GM19452 (cell line): ENCODE results near the gene ZDHHC14.
A peak's percentile ranks its signal among the peaks of the same experiment; 100 is the strongest.

Experiments used
- ATAC-seq: cut with Tn5 transposase; IDR thresholded peaks from one replicate; pipeline ENCODE4 v1.9.1; 2021; ENCODE audit not compliant: unreplicated experiment

The ZDHHC14 gene

DNA sequence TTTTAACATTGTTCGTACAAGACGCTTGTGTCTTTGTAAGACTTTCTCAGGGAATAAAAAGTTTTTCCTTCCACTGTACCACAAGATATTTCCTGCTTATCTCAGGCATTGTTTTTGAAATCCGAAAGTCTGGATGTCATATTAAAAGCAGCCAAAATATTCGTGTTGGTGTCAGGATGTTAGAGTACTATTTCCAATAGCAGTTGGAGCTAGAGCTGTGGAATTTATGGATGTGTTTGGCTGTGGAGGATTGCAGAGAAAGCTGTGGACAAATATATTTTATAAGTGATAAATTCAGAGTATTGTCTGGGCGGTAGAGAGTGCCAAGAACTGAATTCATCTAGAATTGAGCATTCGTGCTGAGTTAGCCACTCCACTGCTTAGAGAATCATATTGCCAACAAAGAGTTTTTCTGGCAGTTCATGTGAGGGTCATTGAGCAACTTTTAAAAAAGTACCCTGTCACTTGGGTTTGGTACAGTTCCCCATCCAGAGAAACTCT is 57.7 kb downstream of the ZDHHC14 start:
- no peak for ATAC-seq

DNA sequence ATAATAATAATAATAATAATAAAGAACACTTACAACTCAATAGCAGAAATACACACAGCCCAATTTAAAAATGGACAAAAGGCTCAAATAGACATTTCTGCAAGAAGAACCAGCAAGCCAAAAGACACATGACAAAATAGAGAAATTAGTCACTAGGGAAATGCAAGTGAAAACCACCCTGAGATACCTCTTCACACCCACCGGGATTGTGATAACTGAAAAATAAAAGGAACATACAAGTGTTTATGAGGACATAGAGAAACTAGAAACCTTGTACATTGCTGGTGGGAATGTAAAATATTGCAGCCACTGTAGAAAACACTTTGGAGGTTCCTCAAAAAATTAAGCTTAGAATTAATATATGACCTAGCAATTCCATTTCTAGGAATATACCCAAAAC is 59.2 kb downstream of the ZDHHC14 start:
- no peak for ATAC-seq

DNA sequence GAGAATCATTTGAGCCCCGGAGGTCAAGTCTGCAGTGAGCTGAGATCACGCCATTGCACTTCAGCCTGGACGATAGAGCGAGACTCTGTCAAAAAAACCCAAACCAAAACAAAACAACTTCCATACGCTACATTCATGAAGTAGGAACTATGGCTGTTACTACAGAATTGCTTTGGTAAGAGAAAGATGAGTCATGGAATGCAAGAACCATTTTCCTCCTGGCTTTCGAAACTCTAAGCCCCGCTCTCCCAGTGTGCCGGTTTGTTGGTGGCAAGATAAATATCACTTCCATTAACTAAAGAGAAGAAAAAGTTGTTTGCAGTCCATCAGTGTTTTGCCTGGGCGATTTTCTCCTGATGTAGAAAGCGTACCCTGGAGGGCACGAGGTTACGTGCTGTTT is 61.3 kb downstream of the ZDHHC14 start:
- ATAC-seq = no peak

DNA sequence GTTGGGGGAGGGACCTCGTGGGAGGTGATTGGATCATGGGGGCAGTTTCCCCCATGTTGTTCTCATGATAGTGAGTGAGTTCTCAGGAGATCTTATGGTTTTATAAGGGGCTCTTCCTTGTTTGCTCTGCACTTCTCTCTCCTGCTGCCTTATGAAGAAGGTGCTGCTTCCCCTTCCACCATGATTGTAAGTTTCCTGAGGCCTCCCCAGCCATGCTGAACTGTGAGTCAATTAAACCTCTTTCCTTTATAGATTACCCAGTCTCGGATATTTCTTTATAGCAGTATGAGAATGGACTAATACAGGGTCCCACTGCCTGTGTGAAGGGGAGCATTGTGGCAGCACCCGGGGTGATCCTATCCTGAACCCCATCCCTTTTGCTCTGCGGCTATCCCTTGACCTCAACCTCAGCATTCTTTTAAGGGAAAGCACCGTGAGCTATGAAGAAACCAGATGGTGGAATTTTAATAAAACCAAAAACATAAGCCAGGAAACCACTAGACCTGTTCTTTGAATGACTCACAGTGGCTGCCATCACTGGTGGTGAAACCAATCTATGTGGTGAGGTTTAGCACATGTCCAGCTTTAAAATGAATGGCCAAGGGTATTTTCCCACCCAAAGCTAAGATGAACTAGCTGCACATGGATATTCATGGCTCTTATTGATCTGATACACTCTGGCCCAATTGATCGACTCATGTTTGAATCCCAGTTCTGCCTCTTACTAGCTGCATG is 62.2 kb downstream of the ZDHHC14 start:
- ATAC-seq = peak; percentile 96

DNA sequence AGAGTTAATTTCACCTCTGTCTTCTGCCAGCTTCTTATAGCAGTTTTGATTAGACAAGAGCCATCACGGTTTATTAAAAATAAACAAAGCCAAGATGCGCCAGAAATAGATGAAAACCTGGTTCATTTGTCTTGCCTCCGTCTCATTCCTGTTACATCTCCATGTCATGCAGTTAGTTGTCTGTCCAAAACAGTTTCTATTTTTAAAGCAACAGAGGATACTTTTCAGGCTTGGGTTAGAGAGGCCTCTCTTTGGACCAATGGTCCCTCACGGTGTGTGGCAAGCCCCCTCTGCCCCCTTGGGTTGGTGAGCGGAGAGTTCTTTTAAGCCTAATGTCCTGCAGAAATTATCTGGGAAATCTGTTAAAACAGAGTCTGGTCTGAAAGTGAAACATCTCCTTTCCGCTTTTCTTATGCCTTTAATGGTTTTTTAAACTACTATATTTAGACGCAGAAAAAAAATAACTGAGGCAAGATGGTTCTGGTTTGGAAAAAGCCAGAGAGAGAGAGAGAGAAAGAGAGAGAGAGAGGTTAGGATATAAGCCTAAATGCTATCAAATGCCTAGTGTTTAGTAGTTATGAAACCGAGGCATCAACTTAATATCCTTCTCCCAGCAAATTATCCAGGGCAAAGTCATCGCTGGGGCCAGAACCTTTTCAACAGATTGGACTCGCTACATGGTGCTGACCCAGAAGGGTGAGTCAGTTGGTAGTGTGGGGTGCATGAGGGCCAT is 64.5 kb downstream of the ZDHHC14 start:
- ATAC-seq = no peak

DNA sequence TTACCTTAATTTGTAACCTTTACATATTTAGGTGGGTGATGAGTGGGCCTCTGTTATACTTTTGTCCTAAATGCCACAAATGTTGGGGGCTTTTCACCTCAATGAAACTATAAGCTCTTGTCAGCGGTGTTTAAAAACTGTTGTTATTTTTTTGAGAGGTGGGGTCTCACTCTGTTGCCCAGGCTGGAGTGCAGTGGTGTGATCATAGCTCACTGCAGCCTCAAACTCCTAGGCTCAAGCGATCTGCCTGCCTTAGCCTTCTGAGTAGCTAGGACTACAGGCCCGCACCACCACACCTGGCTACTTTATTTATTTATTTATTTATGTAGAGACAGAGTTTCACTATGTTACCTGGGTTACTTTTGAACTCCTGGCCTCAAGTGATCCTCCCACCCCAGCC is 66.7 kb downstream of the ZDHHC14 start:
- no peak for ATAC-seq

DNA sequence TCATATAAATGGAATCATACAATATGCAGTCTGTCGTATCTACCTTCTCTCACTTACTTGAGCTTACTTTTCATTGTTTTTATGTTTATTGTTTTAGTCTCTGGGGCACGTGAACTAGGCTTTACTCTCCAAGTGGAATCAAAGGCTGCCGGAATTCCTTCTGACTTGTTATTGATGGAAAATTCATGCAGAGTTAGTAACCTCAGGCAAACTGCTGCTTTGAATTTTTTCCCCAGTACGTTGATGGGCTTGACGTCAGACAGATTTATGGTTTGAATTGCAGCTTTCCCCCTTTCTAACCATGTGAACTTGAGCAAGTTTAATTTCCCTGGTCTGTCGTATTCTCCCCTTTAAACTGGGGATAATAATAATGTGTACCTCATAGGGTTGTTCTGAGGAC is 68.6 kb downstream of the ZDHHC14 start:
- no peak for ATAC-seq

DNA sequence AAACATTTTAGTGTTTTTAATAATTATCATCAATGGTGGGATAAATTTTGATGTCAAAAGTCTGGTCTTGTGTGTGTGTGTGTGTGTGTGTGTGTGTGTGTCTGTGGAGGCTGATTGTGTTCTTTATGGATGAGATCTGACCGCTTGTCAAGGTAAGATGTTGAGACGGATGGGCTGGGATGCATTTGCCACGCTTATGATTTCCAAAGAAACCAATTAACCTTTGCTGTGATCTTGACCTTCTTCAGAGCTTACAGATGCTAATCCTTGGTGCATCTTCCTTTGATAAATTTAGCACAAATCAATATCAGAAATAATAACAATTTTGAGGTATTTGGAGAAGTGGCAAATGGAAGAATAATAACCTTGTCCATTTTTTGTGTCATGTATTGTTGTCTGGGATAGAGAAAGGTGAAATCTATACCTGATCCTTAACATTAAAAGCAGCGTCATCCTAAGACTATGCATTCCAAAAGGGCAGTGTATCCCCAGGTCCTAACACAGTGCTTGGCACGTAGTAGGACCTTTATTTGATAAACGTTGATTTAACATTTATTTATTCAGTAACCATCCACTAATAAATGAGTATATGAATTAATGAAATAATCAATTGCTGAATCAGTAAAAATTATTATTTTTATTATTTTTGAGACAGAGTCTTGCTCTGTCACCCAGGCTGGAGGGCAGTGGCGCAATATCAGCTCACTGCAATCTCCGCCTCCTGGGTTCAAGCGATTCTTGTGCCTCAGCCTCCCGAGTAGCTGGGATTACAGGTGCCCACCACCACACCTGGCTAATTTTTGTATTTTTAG is 70.1 kb downstream of the ZDHHC14 start:
- no peak for ATAC-seq

DNA sequence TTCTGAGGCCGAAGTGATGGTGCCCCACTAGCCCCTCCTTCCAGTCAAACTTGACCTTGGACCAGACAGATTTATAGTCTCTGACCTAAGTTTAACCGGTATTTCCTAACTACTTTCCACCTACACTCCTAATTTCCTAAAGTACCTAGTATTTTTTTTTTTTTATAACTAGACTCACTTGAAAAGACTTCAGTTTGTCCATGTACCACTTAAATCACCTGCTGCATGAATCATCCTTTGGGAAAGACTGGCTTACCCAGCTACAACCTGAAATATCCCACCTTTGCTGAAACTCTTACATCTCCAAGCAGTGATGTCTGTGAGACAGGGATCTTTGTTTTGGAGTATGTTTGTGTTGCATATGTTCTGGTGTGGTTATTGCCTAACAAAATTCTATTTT is 71.1 kb downstream of the ZDHHC14 start:
- ATAC-seq = no peak

DNA sequence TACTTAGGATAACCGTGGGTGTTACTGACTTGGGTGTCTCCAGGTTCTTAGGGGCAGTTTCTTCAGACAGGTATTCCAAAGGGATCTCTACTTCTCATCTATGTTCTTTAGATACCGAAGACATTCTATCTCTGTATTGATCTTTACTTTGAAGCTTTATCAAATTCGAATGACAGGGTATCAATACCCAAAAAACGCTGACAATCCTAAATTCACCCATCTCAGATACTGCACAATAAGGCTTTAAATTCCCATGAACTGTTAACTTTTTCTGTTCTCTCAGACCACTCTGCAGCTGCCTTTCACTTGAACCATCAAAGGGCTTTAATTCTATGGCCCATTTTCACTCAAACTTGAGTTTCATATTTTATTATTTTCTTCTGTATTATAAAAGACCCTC is 72.1 kb downstream of the ZDHHC14 start:
- ATAC-seq = no peak

DNA sequence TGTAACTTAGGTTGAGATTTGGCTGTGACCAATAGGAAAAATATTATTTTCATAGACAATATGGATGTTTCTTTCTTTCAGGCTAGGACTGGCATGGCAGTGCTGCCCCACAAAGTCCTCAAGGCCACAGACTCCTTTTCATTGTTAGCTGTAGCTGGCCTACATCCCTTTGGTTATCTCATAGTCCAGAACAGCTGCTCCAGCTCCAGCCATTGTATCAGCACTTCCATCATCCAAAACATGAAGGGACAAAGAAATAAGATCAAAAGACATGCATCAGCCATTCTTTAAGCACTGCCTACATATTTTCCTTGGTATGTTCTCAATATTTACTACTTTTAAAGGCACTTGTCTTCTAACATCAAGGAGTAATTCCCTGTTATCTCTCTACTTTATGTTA is 73.0 kb downstream of the ZDHHC14 start:
- no peak for ATAC-seq

DNA sequence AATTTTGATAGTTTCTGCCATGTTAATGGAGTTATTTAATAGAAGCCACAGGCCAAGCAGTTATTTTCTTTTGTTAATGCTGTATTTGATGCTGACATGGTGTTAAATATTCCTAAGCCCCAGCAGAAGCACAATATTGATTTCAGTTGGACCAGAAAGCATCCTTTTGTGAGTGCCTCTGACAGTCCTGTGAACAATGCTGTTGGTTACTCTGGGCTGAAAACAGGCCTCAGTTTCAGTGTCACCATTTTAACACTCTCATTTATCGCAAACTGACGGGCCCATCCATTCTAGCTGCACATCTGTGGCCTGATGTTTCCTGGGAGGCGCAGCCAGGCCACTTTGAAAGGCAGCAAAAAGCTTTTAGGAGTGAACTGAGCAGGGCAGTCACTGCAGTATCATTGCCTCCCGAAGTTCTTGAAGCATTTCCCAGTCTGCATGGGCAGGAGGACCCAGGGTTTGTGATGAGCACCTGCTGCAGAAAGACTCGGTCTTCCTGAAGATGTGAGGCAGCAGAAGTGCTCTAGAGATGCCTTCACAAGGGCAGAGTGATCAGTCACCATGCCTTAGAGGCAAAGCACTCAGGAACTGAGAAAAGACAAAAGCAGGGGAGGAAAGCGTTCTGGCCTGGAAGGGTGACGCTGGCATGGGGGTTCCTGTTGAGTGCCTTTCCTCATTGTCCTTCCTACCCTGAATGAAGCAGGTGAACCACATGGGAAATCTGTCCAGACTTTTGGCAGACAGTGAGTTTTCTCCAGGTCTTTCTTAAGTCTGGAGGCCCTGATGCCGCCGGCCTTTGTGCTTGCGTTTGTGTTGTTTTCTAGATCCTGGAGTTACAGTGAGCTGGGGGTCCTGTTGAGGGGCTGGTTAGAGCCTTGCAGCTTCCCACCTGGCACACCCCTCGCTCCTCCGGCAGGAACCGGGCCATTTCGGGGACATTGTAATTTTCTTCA is 74.0 kb downstream of the ZDHHC14 start:
- ATAC-seq = no peak

DNA sequence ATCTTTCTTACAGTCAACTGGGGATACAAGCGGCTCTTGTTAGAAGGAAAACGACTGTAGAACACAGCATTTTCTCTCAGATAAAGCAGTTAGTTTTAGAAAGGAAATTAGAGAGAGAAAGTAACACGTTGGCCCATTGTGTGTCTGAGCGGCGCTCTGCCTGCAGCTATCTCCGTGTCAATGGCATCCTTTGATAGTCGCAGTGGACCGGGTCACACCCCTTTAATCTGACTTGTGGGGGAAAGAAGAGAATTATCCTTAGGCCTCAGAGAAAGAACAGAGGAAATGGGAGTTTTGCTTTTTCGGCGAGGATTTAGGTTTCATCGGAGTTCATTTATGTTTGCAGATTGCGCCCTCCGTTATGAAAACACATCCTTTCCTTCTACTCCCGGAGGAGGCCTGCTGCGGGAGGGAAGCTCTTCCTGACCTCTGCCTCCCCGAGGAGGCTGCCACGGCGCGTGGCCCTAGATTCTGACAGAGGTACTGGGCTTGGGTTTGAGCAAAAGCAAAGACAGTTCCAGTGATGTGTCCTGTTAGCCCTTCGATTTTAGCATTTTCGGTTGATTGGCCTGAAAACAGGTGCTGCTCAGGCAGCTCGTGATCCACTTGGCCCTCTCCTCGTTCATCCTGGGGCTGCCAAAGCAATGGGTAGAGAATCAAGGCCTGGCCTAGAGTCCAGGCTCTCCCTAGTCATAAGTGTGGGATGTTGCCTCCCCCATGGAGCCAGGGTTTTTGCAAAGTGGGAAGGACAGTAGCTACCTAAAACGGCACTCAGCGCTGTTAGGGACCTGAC is 74.9 kb downstream of the ZDHHC14 start:
- ATAC-seq = no peak

DNA sequence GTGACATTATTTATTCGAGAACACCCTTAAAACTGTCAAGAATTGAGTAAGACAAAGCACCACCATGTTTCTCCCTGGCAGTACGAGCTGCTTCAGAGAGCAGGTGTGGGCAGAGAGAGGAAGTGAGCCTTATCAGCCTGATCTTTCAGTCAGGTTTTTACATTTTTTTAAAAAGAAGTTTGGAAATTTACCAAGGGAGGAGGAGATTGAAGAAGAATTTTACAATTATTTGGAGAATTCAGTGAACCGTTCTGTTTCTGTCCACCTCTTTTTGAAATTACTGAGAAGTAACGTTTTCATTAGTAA is 75.5 kb downstream of the ZDHHC14 start:
- ATAC-seq = no peak

DNA sequence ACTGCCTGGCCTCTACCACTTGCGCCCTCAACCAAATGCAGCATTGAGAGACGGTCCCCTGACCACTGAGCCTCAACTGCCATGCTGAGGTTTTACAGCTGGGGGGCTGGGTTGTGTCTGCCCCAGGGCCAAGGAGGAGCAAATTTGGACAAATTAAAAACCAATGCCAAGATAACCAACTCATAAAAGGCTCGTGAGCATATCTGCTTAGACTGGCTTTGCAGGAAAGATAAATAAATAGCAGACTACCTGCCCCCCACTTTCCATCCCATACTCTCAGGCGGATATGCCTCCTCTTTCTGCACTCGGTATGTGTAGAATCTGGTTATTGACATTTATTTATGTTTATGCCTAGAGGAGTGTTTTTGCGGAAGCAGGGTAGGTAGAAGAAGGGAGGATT is 76.8 kb downstream of the ZDHHC14 start:
- ATAC-seq = no peak

DNA sequence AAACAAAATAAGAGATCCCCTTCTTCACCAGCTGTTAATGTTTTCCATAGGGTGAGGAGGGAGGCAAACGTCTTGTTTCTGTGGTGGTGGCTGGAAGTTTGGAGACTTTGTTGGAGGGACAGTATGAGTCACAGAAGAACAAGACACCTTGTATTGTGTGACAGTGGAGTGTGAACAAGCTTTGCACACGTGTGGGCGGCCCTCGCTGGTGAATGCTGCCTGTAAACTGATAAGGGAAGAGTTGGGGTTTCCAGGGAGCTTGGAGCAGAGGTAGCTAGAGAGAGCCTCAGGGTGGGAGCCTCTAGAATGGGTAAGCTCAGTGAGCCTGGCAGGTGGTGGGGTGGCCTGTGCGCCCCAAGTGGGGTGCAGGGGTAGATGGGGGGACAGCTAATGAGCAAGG is 78.3 kb downstream of the ZDHHC14 start:
- ATAC-seq = no peak

DNA sequence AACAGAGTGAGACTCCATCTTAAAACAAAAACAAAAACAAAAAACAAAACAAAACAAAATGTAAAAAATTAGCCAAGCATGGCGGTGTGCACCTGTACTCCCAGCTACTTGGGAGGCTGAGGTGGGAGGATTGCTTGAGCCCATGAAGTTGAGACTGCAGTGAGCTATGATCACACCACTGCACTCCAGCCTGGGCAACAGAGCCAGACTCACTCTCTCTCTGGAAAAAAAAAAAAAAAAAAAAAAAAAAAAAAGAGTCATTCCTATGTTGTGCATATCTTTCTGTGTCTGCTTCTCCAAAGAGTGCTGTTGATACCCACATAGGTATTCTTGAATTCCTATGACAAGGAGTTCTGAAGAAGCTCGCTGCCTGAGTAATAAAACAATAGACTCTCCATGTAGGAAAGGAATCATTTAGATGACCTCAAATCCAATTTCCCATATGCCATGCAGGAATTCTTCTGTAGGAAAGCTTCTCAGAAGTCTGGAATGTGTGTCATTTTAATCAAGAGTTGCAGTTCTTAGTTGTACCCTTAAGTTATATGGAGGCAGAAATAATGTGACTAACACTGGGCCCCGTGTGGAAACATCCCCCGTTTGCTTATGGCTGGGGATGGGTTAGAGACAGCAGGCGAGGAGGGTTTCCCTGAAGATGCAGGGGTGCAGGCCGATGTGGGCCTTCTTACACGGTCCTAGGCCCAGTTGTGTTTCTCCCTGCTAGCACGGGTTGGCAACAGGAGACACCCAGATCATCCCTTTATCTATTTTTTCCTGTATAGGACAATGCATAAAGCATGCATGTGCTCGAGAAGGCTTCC is 79.4 kb downstream of the ZDHHC14 start:
- peak; percentile 3 for ATAC-seq

DNA sequence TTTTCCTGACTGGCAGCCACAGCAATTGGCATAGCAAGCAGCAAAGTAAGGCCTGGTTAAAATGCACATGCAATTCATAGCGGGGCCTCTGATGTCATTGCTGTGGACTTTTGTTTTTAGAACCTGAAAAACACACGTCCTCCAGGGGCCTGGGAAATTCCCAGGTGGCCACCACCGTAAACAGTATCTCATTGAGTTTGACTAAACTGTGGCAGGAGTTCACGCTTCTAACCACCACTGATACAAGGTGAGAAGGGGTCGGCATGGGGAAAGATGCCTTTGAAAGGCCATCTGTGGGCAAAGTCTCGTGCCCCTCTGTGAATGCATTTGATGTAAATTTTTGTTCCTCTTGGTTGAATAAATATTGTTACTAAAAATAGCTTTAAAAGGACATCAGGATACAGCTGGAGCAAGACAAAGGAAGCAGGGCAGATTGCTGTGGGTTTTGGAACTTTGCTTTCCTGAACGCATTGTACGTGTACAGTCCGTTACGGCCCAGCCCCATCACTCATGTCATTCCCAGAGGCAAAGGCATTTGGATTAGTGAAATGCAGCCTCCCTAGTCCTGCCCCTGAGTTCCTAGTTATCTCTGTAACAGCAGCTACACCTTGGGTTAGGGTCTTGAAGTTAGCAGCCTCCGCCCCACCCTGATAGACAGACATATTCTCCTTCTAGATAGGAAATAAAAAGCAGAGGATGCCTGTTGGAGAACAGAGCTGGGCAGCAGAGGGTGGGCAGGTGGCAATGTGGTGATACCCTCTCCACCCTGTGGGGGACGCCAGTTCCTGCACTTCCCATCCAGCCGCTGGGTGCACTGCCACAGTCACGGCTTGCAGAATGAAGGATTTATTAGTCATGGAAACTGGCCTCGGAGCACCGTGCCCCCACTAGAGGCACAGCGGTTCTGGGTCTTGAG is 80.3 kb downstream of the ZDHHC14 start:
- peak; percentile 49 for ATAC-seq
